RWPE2 (cell line): ENCODE measurements around the gene FHOD3.
"Not testable (repeated sequence)": the region's sequence is repeated elsewhere in the genome, so short reads cannot be mapped to it uniquely, and the experiment has no call there.

Experiments
- ATAC-seq: fragments of 200-7000 bp; cut with Tn5 transposase; 3 replicates; pipeline ENCODE4 v1.9.1; 2021; ENCODE audit warnings: low read depth
- DNase-seq: peaks from one replicate; pipeline ENCODE4 v3.0.0-alpha.2; 2020; ENCODE audit warnings: low spot score
- H3K27ac ChIP-seq: fragments of 450-650 bp; 2 replicates; pipeline ENCODE4 v1.5.1; 2017; ENCODE audit warnings: mild to moderate bottlenecking; ENCODE audit not compliant: poor library complexity, severe bottlenecking
- H3K27me3 ChIP-seq: fragments of 250-450 bp; sonication (Bioruptor Pico); 2 replicates; pipeline ENCODE4 v1.5.1; 2021; ENCODE audit warnings: mild to moderate bottlenecking, moderate library complexity; ENCODE audit not compliant: insufficient read depth, poor library complexity, severe bottlenecking
- H3K36me3 ChIP-seq: fragments of 250-450 bp; sonication (Bioruptor Pico); 2 replicates; pipeline ENCODE4 v1.5.1; 2020; ENCODE audit warnings: low read depth, mild to moderate bottlenecking, moderate library complexity
- H3K4me1 ChIP-seq: fragments of 250-450 bp; sonication (Bioruptor Pico); 2 replicates; pipeline ENCODE4 v1.5.1; 2021; ENCODE audit warnings: mild to moderate bottlenecking, moderate library complexity; ENCODE audit not compliant: insufficient read depth, poor library complexity, severe bottlenecking
- H3K4me3 ChIP-seq: fragments of 250-450 bp; sonication (Bioruptor Pico); 2 replicates; pipeline ENCODE4 v1.5.1; 2021; ENCODE audit warnings: mild to moderate bottlenecking, moderate library complexity; ENCODE audit not compliant: severe bottlenecking
- H3K9me3 ChIP-seq: fragments of 250-450 bp; sonication (Bioruptor Pico); 2 replicates; pipeline ENCODE4 v1.5.1; 2021; ENCODE audit warnings: mild to moderate bottlenecking, moderate library complexity; ENCODE audit not compliant: severe bottlenecking
- TF ChIP-seq, protein P1 (sequence below): fragments of 450-650 bp; IDR thresholded peaks from one replicate; pipeline ENCODE4 v1.5.1; 2017; ENCODE audit warnings: mild to moderate bottlenecking, moderate library complexity; ENCODE audit not compliant: poor library complexity, severe bottlenecking

FHOD3 gene

DNA sequence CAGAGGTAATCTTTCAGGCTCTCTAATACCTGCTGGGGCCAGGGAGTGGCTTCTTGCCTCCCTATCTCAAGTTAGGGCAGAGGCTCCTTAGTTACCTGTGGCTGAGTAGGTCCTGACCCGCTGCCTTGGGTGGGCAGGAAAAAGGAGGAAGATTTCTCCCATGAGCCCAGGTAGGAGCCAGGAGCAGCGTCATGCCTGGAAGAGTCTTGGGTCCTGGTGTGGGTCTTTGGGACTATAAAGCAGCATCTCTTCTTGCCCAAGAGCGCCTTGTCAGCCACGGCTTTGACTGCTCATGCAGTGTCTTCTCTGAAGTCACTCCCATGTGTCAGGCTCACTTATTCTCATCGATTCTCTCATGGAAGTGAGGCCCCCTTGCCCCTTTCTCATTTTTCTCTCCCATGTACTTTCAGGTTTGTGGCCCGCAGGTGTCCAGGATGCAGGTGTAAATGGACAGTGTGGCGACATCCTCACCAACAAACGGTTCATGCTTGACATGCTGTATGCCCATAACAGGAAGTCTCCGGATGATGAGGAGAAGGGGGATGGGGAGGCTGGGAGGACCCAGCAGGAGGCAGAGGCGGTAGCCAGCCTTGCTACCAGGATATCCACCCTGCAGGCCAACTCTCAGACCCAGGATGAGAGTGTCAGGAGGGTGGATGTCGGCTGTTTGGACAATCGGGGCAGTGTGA is 420.1 kb downstream of the FHOD3 start:
- DNase-seq (no peak), ATAC-seq (no peak)
- Histone ChIP-seq H3K27me3 (no peaks in the 10 kb centered on the region), H3K4me3 (no peak overlapping the region), H3K4me1 (no peaks in the 10 kb centered on the region), H3K27ac (no peak overlapping the region), H3K36me3 (0 out of 2 replicates have a peak, but pooled peaks cover 4% of the 10 kb centered on the region), H3K9me3 (no peaks in the 10 kb centered on the region)
- TF ChIP-seq, protein P1, sequence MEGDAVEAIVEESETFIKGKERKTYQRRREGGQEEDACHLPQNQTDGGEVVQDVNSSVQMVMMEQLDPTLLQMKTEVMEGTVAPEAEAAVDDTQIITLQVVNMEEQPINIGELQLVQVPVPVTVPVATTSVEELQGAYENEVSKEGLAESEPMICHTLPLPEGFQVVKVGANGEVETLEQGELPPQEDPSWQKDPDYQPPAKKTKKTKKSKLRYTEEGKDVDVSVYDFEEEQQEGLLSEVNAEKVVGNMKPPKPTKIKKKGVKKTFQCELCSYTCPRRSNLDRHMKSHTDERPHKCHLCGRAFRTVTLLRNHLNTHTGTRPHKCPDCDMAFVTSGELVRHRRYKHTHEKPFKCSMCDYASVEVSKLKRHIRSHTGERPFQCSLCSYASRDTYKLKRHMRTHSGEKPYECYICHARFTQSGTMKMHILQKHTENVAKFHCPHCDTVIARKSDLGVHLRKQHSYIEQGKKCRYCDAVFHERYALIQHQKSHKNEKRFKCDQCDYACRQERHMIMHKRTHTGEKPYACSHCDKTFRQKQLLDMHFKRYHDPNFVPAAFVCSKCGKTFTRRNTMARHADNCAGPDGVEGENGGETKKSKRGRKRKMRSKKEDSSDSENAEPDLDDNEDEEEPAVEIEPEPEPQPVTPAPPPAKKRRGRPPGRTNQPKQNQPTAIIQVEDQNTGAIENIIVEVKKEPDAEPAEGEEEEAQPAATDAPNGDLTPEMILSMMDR = no peak

DNA sequence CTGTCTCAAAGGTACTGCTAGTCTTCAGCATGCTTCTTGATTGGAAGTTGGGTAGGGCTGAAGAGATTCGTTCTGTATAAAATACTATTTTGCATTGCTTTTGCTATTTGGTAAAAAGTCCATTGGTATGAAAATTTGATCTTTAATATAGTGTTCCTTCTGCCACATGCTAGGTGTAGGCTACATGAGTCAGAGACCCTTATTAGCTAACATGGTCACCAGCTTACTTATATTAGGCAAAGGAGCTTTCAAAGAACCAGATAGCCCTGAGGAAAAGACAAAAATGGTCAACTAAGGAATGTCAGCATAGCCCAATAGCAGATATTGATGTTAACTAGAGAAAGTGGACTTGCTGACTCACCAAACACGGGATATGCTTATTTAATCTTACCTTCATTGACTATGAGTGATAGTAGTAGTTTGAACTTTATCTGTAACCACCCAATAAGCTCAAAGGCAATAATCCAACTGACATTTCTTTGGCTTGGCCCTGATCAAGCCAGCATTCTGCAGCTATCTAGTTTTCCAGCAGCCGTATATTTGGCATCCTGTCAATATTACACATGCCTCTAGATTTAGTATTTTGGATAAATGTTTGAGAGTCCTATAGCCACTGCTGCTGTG is 421.3 kb downstream of the FHOD3 start:
- TF ChIP-seq, protein P1 = no peak
- H3K27me3 ChIP-seq = no peaks in the 10 kb centered on the region
- DNase-seq (no peak), ATAC-seq (no peak)
- no peaks in the 10 kb centered on the region for H3K4me1 ChIP-seq
- H3K27ac ChIP-seq = no peak overlapping the region
- 0 out of 2 replicates have a peak, but pooled peaks cover 1% of the 10 kb centered on the region for H3K36me3 ChIP-seq
- H3K4me3 ChIP-seq = no peak overlapping the region
- no peaks in the 10 kb centered on the region for H3K9me3 ChIP-seq

DNA sequence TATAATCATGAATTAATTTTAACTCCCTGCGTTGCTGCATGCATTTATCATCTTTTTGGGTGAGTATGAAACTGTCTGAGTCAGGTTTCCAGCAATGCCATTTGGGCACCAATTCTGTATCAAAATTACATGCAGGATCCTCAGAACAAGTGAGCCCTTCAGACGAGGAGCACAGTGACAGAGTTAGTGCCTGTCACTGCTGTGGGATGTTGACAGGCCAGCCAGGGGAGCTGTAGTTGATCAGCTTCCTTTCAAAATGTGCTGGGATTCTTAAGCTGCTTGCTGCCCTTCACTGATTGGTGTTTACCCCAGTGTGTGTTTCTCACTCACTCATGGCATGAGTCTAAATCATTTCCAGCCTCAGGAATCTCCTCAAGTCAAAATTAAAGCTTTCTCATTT is 422.1 kb downstream of the FHOD3 start:
- ATAC-seq (no peak), DNase-seq (no peak)
- Histone ChIP-seq H3K4me1 (no peaks in the 10 kb centered on the region), H3K27me3 (no peaks in the 10 kb centered on the region), H3K27ac (no peak overlapping the region), H3K4me3 (no peak overlapping the region), H3K9me3 (no peaks in the 10 kb centered on the region), H3K36me3 (no peaks in the 10 kb centered on the region)
- TF ChIP-seq, protein P1 = no peak

DNA sequence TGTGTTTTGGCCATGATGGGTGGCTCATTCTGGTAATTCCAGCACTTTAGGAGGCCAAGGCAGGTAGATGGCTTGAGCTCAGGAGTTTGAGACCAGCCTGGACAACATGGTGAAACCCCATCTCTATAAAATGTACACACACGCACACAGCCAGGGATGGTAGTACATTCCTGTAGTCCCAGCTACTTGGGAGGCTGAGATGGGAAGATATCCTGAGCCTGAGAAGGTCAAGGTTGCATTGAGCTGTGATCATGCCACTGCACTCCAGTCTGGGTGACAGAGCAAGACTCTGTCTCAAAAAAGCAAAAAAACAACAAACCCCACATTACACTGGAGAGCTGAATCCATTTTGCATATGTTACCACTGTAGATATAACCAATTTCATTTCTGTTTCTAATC is 423.8 kb downstream of the FHOD3 start:
- not testable (repeated sequence) for ATAC-seq, H3K9me3 ChIP-seq, H3K4me1 ChIP-seq, H3K4me3 ChIP-seq, H3K27me3 ChIP-seq, H3K36me3 ChIP-seq, DNase-seq, H3K27ac ChIP-seq

DNA sequence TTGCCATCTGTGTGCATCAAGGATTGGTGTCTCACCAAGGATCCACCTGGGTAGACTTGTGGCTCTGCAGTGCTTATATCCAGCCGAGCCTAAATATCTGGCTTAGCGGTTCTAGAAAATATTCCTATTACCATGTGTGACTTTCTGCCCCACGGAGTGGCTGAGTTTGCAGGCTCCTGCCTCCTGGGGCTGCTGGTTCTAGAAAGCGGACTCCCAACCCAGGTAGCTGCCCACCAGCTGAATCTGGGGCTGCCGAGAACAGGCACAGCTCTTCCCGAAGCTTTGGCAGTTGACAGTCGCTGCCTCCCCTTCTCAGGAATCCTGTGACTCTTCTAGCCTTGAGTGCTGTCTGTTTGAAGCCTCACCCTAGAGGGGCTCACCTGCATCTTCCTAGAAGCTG is 426.7 kb downstream of the FHOD3 start:
- DNase-seq (no peak), ATAC-seq (no peak)
- no peaks in the 10 kb centered on the region for H3K36me3 ChIP-seq
- H3K27me3 ChIP-seq = no peaks in the 10 kb centered on the region
- H3K9me3 ChIP-seq = no peaks in the 10 kb centered on the region
- TF ChIP-seq, protein P1 = no peak
- H3K4me1 ChIP-seq = no peaks in the 10 kb centered on the region
- no peak overlapping the region for H3K4me3 ChIP-seq
- H3K27ac ChIP-seq = no peak overlapping the region
